ENCODE results near the gene SMG6.

SMG6 gene

GRCh38 chr17:2058586-2059546, 244.7 kb downstream of the SMG6 start:
- Histone ChIP-seq H4K20me1 (ENCODE audit: insufficient read depth, low read length) (peaks cover 2% of the 10 kb centered on the region; the same call in 1 of the 2 replicates), H3K4me1 (ENCODE audit: low read length) (peaks cover 7% of the 10 kb centered on the region; the same call in 1 of the 2 replicates), H2AFZ (ENCODE audit: low read depth, low read length) (no peak overlapping the region), H3K4me2 (ENCODE audit: low read length) (no peak overlapping the region), H3K9me3 (ENCODE audit: insufficient read depth, low read length) (no peaks in the 10 kb centered on the region), H3K36me3 (replicated peaks; ENCODE audit: low read depth, low read length) (no peaks in the 10 kb centered on the region), H3K9ac (ENCODE audit: low read length) (no peak overlapping the region), H3K27ac (ENCODE audit: low read length) (no peak overlapping the region), H3K79me2 (ENCODE audit: low read length) (no peaks in the 10 kb centered on the region), H3K27me3 (ENCODE audit: low read depth, low read length) (no peaks in the 10 kb centered on the region), H3K4me3 (ENCODE audit: low read length) (no peak overlapping the region)
- TF ChIP-seq EZH2phosphoT487 (IDR thresholded peaks at IDR 0.05; ENCODE audit: low read depth), result no peak
- TF ChIP-seq, protein P1, sequence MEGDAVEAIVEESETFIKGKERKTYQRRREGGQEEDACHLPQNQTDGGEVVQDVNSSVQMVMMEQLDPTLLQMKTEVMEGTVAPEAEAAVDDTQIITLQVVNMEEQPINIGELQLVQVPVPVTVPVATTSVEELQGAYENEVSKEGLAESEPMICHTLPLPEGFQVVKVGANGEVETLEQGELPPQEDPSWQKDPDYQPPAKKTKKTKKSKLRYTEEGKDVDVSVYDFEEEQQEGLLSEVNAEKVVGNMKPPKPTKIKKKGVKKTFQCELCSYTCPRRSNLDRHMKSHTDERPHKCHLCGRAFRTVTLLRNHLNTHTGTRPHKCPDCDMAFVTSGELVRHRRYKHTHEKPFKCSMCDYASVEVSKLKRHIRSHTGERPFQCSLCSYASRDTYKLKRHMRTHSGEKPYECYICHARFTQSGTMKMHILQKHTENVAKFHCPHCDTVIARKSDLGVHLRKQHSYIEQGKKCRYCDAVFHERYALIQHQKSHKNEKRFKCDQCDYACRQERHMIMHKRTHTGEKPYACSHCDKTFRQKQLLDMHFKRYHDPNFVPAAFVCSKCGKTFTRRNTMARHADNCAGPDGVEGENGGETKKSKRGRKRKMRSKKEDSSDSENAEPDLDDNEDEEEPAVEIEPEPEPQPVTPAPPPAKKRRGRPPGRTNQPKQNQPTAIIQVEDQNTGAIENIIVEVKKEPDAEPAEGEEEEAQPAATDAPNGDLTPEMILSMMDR (IDR thresholded peaks at IDR 0.05; ENCODE audit: low read depth, low read length), result peak; percentile 25

DNA sequence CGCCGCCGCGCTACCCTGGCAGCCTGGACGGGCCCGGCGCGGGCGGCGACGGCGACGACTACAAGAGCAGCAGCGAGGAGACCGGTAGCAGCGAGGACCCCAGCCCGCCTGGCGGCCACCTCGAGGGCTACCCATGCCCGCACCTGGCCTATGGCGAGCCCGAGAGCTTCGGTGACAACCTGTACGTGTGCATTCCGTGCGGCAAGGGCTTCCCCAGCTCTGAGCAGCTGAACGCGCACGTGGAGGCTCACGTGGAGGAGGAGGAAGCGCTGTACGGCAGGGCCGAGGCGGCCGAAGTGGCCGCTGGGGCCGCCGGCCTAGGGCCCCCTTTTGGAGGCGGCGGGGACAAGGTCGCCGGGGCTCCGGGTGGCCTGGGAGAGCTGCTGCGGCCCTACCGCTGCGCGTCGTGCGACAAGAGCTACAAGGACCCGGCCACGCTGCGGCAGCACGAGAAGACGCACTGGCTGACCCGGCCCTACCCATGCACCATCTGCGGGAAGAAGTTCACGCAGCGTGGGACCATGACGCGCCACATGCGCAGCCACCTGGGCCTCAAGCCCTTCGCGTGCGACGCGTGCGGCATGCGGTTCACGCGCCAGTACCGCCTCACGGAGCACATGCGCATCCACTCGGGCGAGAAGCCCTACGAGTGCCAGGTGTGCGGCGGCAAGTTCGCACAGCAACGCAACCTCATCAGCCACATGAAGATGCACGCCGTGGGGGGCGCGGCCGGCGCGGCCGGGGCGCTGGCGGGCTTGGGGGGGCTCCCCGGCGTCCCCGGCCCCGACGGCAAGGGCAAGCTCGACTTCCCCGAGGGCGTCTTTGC, 245.6 kb downstream of the SMG6 start:
- Histone ChIP-seq H3K27ac (ENCODE audit: low read length) (no peak overlapping the region), H3K9ac (ENCODE audit: low read length) (no peak overlapping the region), H4K20me1 (ENCODE audit: insufficient read depth, low read length) (no peaks in the 10 kb centered on the region), H3K27me3 (ENCODE audit: low read depth, low read length) (no peaks in the 10 kb centered on the region), H2AFZ (ENCODE audit: low read depth, low read length) (no peak overlapping the region), H3K79me2 (ENCODE audit: low read length) (no peaks in the 10 kb centered on the region), H3K4me2 (ENCODE audit: low read length) (no peak overlapping the region), H3K4me3 (ENCODE audit: low read length) (no peak overlapping the region), H3K9me3 (ENCODE audit: insufficient read depth, low read length) (no peaks in the 10 kb centered on the region), H3K4me1 (ENCODE audit: low read length) (peaks cover 9% of the 10 kb centered on the region; the same call in 1 of the 2 replicates), H3K36me3 (replicated peaks; ENCODE audit: low read depth, low read length) (no peaks in the 10 kb centered on the region)
- no peak for TF ChIP-seq EZH2phosphoT487 (IDR thresholded peaks at IDR 0.05; ENCODE audit: low read depth)
- TF ChIP-seq, protein P1 (IDR thresholded peaks at IDR 0.05; ENCODE audit: low read depth, low read length), result no peak

- H3K27me3 ChIP-seq (ENCODE audit: low read depth, low read length), result no peaks in the 10 kb centered on the region
- H3K79me2 ChIP-seq (ENCODE audit: low read length), result no peaks in the 10 kb centered on the region
- no peak overlapping the region for H3K9ac ChIP-seq (ENCODE audit: low read length)
- no peak overlapping the region for H2AFZ ChIP-seq (ENCODE audit: low read depth, low read length)
- H4K20me1 ChIP-seq (ENCODE audit: insufficient read depth, low read length), result no peaks in the 10 kb centered on the region
- H3K4me1 ChIP-seq (ENCODE audit: low read length), result peaks cover 9% of the 10 kb centered on the region; the same call in 1 of the 2 replicates
- no peaks in the 10 kb centered on the region for H3K36me3 ChIP-seq (replicated peaks; ENCODE audit: low read depth, low read length)
- H3K4me3 ChIP-seq (ENCODE audit: low read length), result no peak overlapping the region
- H3K9me3 ChIP-seq (ENCODE audit: insufficient read depth, low read length), result no peaks in the 10 kb centered on the region
- TF ChIP-seq, protein P1 (IDR thresholded peaks at IDR 0.05; ENCODE audit: low read depth, low read length), result no peak
- no peak for TF ChIP-seq EZH2phosphoT487 (IDR thresholded peaks at IDR 0.05; ENCODE audit: low read depth)
- no peak overlapping the region for H3K27ac ChIP-seq (ENCODE audit: low read length)
- H3K4me2 ChIP-seq (ENCODE audit: low read length), result no peak overlapping the region
Observed at GRCh38 chr17:2057175-2057759, 246.3 kb downstream of the SMG6 start.
